RCC 7860 (cell line): ENCODE results near the gene SMIM27.

Experiments used
- DNase-seq: peaks from one replicate; pipeline ENCODE4 v3.0.0-alpha.2; 2015; ENCODE audit warnings: low spot score
- FAIRE-seq: peaks from 2 replicates; lab custom pipeline; 2012; peaks lifted over from hg19 to GRCh38; lab: Jason Lieb, UNC

The SMIM27 gene

DNA sequence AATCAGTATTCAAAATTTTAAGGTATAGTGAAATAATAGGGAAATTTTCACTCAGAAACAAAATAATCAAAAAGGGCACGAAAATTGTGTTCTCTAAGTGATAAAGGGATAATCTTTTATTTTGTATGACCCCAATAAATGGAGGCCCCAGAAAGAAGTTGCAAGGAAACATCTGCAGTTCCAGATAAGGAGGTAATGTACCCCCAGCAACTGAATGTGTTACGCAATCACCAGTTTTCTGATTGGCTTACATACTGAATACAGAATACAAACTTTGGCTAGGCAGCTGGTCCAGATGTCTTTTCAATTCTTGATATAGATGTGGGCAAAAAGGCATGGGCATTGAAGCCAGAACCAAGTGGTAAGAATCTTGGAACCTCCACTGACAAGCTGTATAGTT lies 2.0 kb downstream of the SMIM27 start:
- DNase-seq (no peak), FAIRE-seq (no peak)

DNA sequence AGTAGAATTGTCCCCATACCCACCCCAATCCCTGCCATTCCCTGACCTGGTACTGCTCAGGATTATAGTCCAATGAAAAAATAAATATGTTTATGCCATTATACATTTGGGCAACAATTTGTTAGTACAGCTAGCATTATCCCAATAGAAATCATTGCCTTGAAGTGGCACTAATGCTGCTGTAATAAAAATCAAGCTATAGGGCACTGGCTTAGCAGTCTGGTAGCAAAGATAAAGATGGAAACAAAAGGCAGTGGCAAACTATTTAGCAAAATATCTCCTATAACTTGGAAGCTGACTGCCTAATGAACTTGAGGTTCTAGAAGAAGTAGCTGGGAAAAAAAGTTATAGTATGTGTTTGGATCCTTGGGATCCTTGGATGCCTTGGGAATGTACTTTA lies 2.5 kb downstream of the SMIM27 start:
- DNase-seq (no peak), FAIRE-seq (no peak)

DNA sequence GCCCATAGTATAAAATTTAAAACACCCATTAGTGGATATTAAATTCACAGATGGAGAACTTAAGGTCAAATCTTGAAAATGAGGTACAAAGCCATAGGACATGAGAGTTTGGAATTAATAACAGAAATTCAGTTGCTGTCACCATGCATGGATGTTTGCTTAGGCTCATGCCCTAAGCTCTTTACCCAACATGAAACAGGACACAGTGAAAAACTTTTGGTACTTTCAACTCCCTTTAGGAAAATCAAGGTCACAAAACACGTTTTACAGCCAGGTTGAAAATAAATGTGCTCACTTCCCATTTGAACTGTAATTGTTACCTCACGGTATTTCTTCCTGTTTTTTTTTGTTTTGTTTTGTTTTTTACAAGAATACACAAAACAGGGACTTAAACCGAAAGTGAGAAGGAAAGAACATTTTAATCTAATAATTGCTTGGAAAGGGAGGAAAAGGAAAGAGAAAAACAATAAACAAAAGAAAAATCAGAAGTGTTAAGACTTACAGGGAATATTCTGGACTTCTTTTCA lies 6.3 kb downstream of the SMIM27 start:
- FAIRE-seq (no peak), DNase-seq (no peak)

DNA sequence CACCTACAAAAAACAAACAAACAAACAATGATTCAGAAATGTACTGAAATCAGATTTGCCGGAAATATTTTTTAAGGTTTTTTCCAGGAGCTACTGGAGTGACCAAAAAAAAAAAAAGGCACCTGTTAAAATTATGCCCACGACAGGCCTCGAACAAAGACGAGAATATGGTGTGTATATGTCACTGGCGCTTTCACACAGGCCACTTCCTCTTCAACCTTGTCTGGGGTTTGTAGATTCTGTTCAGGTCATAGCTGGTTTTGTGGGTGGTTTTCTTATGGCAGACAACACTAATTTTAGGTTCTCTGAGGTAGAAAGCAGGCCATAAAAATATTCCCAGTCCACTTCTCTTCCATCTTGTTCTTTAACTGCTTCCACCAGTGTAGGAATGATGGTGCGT lies 13.8 kb downstream of the SMIM27 start:
- FAIRE-seq (no peak), DNase-seq (no peak)

DNA sequence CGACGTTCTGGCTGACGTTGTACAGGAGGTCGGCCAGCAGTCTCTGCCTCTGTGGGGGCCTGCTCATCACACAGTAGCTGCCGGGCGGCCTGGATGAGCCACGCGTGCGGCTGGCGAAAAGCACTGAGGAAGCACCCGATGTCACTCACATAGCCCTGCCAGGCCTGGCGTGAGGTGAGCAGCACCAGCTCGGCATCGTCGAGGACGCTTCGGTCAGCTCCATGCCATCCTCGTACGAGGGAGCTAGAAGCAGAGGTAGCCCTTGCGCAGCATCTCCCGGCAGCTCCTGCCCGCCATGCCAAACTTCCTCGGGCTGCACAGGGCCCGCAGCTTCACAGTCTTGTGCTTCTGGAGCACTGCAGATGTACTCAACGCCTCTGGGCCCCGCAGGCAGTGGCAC lies 14.6 kb downstream of the SMIM27 start:
- no peak for FAIRE-seq
- no peak for DNase-seq

DNA sequence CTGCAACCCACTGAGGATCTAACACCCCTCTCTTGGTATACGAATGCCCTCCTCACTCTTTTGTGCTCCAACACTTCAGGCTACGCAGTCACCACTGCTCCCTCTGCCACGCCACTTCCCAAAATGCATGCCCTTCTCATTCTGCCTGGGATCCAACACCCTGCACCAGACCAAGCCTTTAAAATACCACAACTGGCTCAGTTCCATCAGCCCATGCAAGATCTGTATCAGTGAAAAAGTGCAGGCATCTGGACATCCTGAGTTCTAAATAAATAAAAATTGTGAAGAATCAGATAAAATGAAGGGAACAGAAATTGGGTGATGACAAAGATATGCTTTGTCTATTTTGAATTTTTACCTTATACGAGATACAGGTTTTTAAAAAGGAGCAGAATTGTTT lies 18.1 kb downstream of the SMIM27 start:
- DNase-seq (no peak), FAIRE-seq (no peak)

DNA sequence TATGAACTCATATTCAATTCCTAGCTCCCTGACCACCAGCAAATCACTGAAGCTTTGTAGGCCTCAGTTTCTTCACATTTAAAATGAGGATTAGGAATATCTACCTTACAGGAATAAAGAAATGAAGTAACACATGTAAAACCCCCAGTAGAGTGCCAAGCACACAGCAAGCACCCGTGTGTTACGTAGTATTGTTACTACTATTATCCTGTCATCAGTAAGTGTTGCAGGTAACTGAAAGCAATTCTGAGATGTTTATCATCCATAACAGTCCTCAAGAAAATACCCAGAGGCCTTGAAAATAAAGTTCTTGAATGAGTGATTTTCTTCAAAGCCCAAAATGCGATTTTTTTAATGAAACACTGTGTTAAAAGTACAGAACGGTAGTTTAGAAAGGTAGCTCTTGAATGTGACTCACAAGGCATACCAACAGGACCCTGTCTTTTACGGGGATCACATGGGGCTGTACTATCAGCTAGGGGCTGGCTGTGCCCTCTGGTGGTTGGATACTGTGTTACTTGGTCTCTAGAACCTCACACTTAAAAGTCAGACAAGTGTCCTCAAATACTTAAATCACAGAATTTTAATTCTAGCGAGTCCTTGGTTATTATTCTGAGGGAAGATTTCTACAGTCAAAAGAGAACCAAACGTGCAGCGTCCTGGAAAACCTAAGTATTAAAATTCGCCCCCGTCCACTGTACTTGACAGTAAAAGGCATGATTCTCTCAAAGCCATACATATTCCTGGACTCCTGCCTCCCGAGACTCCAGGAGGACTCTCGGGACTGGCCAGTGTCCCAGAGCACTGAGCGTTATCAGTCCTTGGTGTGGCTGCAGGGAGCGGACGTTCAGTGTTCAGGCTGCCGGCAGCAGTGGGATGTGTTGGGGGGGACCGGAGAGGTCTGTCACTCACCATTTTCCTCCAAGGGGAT lies 20.1 kb downstream of the SMIM27 start:
- no peak for FAIRE-seq
- peak; percentile 51 for DNase-seq

DNA sequence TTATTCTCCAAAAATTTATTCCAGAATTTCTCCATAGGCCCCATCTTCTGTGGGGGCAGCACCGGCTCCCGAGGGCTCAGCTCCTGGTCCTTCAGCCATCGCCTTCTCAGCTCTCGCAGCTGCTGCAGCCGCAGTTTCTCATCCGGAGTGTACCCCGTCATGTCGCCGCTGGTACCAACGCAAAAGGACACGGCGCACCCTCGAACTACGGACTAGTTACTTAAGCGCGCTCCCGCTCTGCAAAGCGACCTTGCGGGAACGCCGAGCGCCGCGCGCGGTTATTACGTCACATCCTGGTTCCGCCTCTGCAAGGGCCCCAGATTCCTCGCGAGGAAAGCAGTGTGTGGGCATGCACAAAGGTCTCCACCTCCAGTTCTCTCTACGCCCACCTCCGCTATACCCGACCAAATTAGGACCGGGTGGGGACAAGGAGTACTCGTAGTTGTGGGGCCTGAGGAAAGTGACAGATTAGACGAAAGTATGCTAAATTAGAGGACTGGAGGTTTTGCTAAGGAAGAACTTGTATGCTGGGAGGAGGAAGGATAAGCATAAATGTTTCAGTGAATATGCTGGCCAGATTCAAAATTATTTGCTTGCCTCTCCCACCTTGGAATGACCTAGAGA lies 20.9 kb downstream of the SMIM27 start, which contains the start of gene NDUFB6:
TSS of gene NDUFB6 (minus strand) at position 260 of the 624 bp plus-strand sequence. CDS start at position 161, 99 bp downstream.
- DNase-seq (peak; percentile 76), FAIRE-seq (peak; percentile 67)

DNA sequence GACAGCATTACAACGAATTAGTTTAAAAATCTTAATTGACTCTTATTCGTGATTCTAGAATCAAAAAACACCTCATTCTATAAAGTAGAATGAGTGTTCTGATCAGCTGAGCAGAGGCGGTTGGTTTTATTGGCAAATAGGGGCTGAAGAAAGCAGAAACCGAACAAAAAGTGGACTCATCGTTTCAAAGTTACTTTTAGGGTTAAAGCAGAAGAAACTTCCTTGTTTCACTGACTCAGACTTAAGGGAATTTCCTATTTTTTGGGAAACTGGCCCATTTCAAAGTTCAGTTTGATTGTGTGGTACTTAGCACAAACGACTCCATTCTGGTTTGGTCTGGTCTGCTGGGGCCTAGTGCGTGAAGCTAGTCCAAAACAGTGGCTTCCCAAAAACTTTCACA lies 21.7 kb downstream of the SMIM27 start:
- DNase-seq (no peak), FAIRE-seq (no peak)

DNA sequence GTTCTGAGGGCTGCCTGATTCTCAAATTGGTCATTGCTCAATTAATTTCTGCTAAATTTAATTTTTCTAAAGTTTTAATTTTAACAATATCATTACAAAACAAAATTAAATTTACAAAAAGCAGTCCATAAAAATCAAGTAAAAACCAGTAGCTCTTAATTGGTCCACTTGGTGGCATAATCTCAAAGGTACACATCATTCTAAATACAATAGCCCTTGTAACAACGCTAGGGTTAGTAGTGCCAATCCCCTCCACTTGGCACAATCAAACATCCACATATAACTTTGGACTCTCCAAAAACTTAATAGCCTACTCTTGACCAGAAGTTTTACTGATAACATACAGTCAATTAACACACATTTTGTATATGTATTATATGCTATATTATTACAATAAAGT lies 22.7 kb downstream of the SMIM27 start:
- FAIRE-seq (no peak), DNase-seq (no peak)

DNA sequence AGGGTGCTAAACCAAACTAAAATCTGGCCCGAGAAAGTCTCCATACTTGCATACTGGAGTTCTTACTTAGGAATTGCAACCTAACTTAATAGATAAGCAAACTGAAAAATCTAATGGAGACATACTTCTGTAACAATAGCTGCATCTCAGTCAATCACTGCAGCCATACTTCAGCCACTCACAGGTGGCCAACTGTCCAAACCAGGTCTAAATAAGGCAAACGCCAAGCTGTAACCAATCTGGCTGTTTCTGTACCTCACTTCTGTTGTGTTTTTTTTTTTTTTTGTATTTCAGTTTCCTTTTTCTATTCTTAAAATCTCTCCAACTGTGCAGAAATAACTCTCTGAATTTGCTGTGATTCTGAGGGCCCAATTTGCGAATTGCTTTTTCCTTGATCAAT lies 25.2 kb downstream of the SMIM27 start:
- no peak for DNase-seq
- FAIRE-seq = no peak

DNA sequence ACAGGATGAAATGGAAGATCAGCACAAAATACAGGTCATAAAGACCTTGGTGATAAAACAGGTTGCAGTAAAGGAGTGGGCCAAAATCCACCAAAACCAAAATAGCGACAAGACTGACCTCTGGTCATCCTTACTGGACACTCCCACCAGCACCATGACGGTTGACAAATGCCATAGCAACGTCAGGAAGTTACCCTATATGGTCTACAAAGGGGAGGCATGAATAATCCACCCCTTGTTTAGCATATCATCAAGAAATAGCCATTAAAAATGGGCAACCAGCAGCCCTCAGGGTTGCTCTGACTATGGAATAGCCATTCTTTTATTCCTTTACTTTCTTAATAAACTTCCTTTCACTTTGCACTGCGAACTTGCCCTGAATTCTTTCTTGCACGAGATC lies 26.8 kb downstream of the SMIM27 start:
- FAIRE-seq = no peak
- DNase-seq = no peak

DNA sequence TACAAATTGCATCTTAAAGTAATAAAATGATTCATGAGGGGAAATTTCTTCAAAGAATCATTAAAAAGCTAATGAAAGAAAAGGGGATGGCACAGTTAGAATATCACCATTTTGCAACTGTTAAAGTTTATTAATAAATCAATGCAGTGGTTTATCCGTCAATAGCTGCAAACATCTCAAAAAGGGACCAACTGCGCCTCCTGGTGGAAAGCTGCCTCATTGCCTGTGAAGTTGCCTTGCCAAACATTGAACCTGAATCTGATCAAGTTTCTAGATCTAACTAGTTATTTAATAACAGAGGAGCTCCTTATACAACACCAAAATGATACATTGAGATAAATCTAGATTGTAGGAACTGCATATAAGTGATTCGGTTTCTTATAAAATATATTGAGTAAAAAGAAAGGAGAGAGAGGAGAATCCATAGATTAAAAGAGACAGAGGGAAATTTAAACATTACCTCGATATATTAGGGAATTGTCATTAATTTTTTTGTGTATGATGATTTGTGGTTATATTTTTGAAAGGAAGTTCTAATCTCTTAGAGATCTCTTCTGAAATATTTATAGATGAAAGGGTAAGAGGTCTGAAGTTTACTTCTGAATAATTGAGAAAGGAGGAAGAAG lies 27.7 kb downstream of the SMIM27 start:
- FAIRE-seq (peak; percentile 23), DNase-seq (no peak)

DNA sequence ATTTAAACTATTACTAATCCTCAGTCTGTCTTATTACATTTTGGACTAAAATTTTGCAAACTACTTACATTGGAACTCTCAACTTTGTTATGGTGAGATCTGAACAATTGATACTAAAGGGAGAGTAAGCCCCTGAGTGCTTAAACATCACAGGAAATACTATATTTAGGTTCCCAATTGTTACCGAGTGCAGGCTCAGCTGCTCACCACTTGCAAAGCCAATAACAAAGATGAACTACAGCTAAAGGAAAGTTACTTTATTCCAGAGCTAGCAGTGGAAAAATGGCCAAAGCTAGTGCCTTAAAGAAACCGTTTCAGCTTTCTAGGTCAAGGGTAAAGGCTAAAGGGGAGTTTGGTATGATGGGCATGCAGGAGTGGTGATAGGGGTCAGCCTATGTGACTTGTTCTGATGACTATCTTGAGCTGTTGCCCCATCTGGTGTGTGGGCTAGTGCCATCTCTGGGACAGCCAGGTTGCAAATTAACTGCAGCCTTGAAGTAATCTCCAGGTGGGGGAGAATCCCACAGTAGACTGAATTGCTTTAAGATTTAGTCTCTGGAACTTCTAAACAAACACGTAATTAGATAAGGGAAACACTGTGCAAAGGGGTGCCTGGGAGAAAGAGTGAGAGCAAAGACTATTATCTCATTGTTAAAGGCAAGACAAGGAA lies 28.6 kb downstream of the SMIM27 start:
- DNase-seq = peak; percentile 7
- FAIRE-seq = no peak

DNA sequence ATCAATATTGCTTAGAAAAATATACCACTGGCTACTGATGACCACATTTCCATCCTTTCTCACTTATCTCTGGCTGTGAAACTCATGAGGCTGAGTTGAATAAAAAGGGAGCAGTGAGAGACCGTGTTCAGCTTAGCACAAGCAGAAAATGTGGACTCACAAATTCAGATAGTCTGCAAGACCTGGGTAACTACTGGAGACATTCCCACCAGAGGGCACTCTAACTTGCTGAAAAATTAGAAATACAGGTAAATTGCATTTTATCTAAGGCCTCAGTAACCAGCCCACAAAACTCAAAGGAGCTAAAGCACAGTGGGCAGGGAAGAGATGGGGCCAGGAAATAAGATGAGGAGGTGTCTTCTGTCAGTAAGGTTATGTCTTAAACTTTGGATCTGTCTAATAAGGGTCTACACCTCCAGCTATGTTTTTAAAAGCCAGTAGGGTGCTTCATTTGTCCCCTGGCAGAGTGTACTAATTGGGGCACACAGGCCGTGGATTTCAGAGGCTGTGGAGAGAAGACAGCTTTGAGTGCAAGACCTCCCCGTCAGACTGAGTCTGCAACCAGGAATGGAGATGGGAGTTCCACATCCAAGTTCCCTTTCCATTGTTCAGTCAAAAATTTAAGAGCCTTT lies 29.5 kb downstream of the SMIM27 start:
- DNase-seq (peak; percentile 29), FAIRE-seq (no peak)

DNA sequence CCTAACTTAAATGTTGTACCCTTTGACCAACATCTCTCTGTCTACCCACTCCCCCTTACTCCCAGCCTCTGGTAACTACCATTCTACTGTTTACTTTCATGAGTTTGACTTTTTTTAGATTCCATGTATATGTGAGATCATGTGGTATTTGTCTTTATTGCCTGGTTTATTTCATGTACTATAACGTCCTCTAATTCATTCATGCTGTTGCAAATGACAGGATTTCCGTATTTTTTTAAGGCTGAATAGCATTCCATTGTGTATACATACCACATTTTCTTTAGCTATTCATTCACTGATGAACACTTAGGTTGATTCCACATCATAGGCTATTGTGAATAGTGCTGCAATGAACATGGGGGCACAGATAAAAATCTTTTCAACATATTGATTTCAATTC lies 32.7 kb downstream of the SMIM27 start:
- no peak for DNase-seq
- FAIRE-seq = no peak

DNA sequence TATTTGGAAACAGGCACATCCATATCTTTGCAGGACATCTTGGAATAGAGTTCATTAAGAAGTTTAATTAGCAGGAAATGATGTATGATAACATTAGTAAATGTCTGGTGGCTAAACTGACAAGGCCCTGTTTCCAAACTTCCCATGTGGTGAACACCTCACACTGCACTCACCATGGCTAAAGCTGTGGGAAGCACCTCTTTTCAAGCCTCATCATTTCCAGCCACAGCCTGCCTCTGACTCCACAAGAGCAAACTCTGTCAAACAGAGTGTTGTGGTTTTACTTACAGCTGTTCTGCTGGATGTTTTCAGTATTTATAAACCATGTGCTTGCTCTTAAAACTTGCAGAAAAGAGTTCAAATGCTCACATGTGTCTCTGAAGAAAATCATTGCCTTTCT lies 35.8 kb downstream of the SMIM27 start:
- FAIRE-seq (no peak), DNase-seq (no peak)

DNA sequence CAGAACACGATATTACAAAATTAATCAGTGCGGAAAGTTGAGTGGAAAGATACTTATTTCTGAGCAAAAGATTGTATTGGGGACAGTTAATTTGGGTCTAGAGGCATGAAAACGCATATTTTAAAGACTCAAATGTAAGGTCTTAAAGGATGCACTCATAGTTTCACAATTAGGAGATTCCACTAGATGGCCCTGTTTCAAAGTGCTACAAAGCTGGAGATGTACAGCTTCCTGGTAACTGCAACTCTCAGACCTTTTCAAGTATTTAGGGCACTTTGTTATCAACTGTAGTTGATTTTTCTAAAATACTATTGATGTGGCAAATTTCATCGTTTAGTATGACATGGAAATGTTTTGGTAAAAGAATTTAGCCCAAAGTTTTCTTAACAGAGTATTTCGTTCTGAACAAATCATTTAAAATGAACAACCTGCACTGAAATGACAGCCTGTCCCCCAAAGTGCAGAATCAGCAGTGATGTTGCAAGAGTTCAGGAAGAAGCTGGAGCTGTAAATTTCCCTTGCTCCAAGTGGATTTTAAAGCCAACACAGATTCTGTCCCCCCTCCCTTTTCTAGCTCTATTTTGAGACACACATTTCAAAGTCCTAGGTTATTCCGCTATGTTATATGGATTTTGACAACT lies 37.1 kb downstream of the SMIM27 start:
- DNase-seq = peak; percentile 38
- FAIRE-seq = no peak

DNA sequence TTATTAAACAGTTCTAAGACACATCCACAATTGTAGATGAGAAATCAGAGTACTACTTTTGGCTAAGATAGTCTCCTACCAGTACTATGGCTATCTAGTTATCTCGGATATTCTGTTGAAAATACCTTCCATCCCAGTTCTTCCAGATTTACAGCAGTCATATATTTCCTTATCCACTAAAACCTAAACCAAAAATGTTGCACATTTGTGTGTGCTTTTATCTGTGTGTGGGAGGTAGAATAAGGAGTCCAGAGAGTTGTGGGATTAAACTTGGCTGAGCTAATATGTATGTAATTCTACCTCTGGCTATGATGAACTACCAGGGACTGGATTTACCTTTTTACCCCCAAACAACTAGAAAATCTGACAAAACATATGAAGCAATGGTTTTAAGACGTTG lies 38.3 kb downstream of the SMIM27 start:
- DNase-seq (no peak), FAIRE-seq (no peak)

DNA sequence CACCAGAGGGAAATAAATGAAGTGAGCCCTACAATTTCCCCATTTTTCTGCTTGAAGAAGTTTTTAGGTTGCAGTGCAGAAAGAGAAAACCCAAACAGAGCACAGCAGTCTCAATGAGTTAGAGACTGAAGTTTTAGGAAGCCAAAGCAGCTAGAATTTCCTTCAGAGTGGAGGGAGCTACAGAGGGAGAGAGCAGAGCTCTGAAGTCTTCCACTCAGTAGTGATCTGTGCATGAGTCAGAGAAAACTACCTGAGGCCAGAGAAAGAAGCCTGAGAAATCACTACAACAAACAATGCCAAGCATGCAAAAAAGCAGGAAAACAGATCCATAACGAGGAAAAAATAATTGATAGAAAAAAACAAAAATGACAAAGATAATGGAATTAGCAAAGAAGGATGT lies 38.8 kb downstream of the SMIM27 start:
- DNase-seq (no peak), FAIRE-seq (no peak)
